K562 (cell line): ENCODE data around the gene NUDT14. TPM values are rescaled to one million over a fixed set of nuclear protein-coding genes. Genes with fewer than 3 reads are reported as not detected.

ENCODE experiments used
- ADNP ChIP-seq: fragments of 200-800 bp; sonication (Bioruptor generic); IDR thresholded peaks from 2 replicates; pipeline ENCODE4 v1.6.1; 2016; ENCODE audit warnings: missing genetic modification characterization, missing compliant biosample characterization
- HDAC1 ChIP-seq, 2 experiments: fragments of 450-650 bp; IDR thresholded peaks; 2 replicates each; pipeline ENCODE4 v1.6.1; 2016 to 2017; ENCODE audit warnings: inconsistent platforms in 1 of 2, mild to moderate bottlenecking in 1 of 2, moderate library complexity in 1 of 2
- HMG20B ChIP-seq: fragments of 250-450 bp; sonication (Bioruptor Pico); IDR thresholded peaks from 2 replicates; pipeline ENCODE4 v1.5.0; 2021; ENCODE audit warnings: mild to moderate bottlenecking
- HOXB6 ChIP-seq: fragments of 250-450 bp; sonication (Bioruptor Pico); IDR thresholded peaks from 2 replicates; pipeline ENCODE4 v1.5.1; 2022; ENCODE audit warnings: mild to moderate bottlenecking, borderline replicate concordance
- JUNB ChIP-seq: fragments of 450-650 bp; formaldehyde crosslinking; conservative IDR thresholded peaks from 2 replicates; pipeline ENCODE4 v1.4.0; 2020; ENCODE audit warnings: mild to moderate bottlenecking
- JUND ChIP-seq, 2 experiments: IDR thresholded peaks; 2 replicates in 1 of 2; 3 replicates in 1 of 2; pipeline ENCODE4 v1.6.1; 2011; ENCODE audit warnings: borderline replicate concordance in 2 of 2, low read depth in 2 of 2, low read length in 2 of 2, improper control_type of control experiment in 1 of 2, missing biosample characterization in 1 of 2, missing genetic modification characterization in 1 of 2, missing genetic modification reagents in 1 of 2
- KHSRP ChIP-seq: fragments of 450-650 bp; IDR thresholded peaks from 2 replicates; pipeline ENCODE4 v1.6.1; 2017
- NRF1 ChIP-seq, 2 experiments: fragments of 450-650 bp; IDR thresholded peaks in 1 of 2; conservative IDR thresholded peaks in 1 of 2; 2 replicates each; pipeline ENCODE4 v1.6.1; 2014; ENCODE audit warnings: mild to moderate bottlenecking in 2 of 2
- PTBP1 ChIP-seq: fragments of 200-400 bp; formaldehyde crosslinking; IDR thresholded peaks from 2 replicates; pipeline ENCODE4 v1.6.1; 2017; ENCODE audit warnings: low read depth, low read length
- SMAD2 ChIP-seq: fragments of 150-350 bp; IDR thresholded peaks from 2 replicates; pipeline ENCODE4 v1.6.1; 2014; ENCODE audit warnings: low read depth, mild to moderate bottlenecking, low read length
- TEAD4 ChIP-seq, 2 experiments: sonication (generic) in 1 of 2; formaldehyde crosslinking in 1 of 2; IDR thresholded peaks; 2 replicates each; pipeline versions ENCODE4 v1.6.1 to v1.8.0; 2012 to 2022; ENCODE audit warnings: borderline replicate concordance in 1 of 2, inconsistent platforms in 1 of 2, low read length in 1 of 2, mild to moderate bottlenecking in 1 of 2, missing genetic modification reagents in 1 of 2
- XRCC3 ChIP-seq: fragments of 450-650 bp; IDR thresholded peaks from 2 replicates; pipeline ENCODE4 v1.6.1; 2017; ENCODE audit warnings: mild to moderate bottlenecking, moderate library complexity
- ZBTB5 ChIP-seq: fragments of 450-650 bp; IDR thresholded peaks from 2 replicates; pipeline ENCODE4 v1.6.1; 2017; ENCODE audit warnings: antibody characterized with exemption
- ZNF253 ChIP-seq: fragments of 250-450 bp; sonication (Bioruptor Pico); conservative IDR thresholded peaks from 2 replicates; pipeline ENCODE4 v1.6.1; 2021; ENCODE audit warnings: mild to moderate bottlenecking
- ZNF644 ChIP-seq: fragments of 200-800 bp; sonication (Bioruptor generic); IDR thresholded peaks from 2 replicates; pipeline ENCODE4 v1.6.1; 2016; ENCODE audit warnings: low read depth, missing genetic modification characterization, missing compliant biosample characterization
- polyA plus RNA-seq, 8 experiments: library from polyadenylated mRNA; depleted of rRNA in 4 of 8; stranded (reverse) in 5 of 8; unstranded in 3 of 8; fragments of >200 nt; fragmentation: Nextera tagmentation in 2 of 8; fragmentation: Illumina TruSeq in 1 of 8; extraction: Ambion mirVana in 2 of 8; extraction: Trizol in 1 of 8; gene quantifications; 2 replicates each; pipeline versions ENCODE4 v1.2.1 to v1.2.3, GENCODE V29; 2011 to 2014; ENCODE audit warnings: inconsistent platforms in 1 of 8, missing spikeins in 1 of 8
- total RNA-seq, 7 experiments: library from RNA; depleted of rRNA in 6 of 7; stranded (reverse); fragments of >200 nt in 6 of 7; fragmentation: Illumina TruSeq in 2 of 7; extraction: Trizol in 2 of 7; gene quantifications; 2 replicates each; pipeline versions ENCODE4 v1.2.1 to v1.2.3, GENCODE V29; 2011 to 2021; ENCODE audit warnings: low replicate concordance in 1 of 7
- TF ChIP-seq, protein P1 (sequence below): IDR thresholded peaks from 2 replicates; pipeline ENCODE4 v1.6.1; 2011; ENCODE audit warnings: borderline replicate concordance, low read depth, mild to moderate bottlenecking, moderate library complexity, low read length; ENCODE audit not compliant: insufficient read depth, poor library complexity, severe bottlenecking
- TF ChIP-seq, protein P2 (sequence below): sonication (generic); formaldehyde crosslinking; IDR thresholded peaks from 2 replicates; pipeline ENCODE4 v1.8.1; 2023; ENCODE audit warnings: mild to moderate bottlenecking, missing genetic modification reagents
- TF ChIP-seq, protein P3 (sequence below), 2 experiments: IDR thresholded peaks; 2 replicates each; pipeline ENCODE4 v1.6.1; 2011; ENCODE audit warnings: borderline replicate concordance in 1 of 2, control low read depth in 1 of 2, low read depth in 1 of 2, low read length in 1 of 2, mild to moderate bottlenecking in 1 of 2, mixed read lengths in 1 of 2, moderate library complexity in 1 of 2; ENCODE audit not compliant: insufficient read depth in 1 of 2, insufficient read length in 1 of 2, poor library complexity in 1 of 2, severe bottlenecking in 1 of 2; ENCODE audit errors: extremely low read depth in 1 of 2

Gene NUDT14
- total and polyA plus RNA-seq, 9 of the 15 experiments (the other 6 are each of a cell fraction or from before 2014, with no cell fraction given) = 0.14 to 16.3 (median 8.2) TPM

- TF ChIP-seq, protein P1, sequence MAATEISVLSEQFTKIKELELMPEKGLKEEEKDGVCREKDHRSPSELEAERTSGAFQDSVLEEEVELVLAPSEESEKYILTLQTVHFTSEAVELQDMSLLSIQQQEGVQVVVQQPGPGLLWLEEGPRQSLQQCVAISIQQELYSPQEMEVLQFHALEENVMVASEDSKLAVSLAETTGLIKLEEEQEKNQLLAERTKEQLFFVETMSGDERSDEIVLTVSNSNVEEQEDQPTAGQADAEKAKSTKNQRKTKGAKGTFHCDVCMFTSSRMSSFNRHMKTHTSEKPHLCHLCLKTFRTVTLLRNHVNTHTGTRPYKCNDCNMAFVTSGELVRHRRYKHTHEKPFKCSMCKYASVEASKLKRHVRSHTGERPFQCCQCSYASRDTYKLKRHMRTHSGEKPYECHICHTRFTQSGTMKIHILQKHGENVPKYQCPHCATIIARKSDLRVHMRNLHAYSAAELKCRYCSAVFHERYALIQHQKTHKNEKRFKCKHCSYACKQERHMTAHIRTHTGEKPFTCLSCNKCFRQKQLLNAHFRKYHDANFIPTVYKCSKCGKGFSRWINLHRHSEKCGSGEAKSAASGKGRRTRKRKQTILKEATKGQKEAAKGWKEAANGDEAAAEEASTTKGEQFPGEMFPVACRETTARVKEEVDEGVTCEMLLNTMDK = peak; percentile 3
- no peak for TF ChIP-seq XRCC3
- no peak for TF ChIP-seq JUNB (CRISPR knock-in tag)
- TF ChIP-seq JUND (IDR thresholded peaks at IDR 0.05; ENCODE audit: borderline replicate concordance, low read depth, low read length) = no peak
- TF ChIP-seq JUND (tag; IDR thresholded peaks at IDR 0.05; ENCODE audit: borderline replicate concordance, low read depth, low read length) = no peak
- TF ChIP-seq HOXB6 (CRISPR knock-in tag) = no peak
- no peak for TF ChIP-seq SMAD2
- no peak for TF ChIP-seq KHSRP
- TF ChIP-seq ADNP (tag) = no peak
- no peak for TF ChIP-seq TEAD4 (IDR thresholded peaks at IDR 0.05; ENCODE audit: low read length)
- TF ChIP-seq TEAD4 (CRISPR knock-in tag; IDR thresholded peaks at IDR 0.05; ENCODE audit: borderline replicate concordance) = no peak
- no peak for TF ChIP-seq ZBTB5
- TF ChIP-seq, protein P2, sequence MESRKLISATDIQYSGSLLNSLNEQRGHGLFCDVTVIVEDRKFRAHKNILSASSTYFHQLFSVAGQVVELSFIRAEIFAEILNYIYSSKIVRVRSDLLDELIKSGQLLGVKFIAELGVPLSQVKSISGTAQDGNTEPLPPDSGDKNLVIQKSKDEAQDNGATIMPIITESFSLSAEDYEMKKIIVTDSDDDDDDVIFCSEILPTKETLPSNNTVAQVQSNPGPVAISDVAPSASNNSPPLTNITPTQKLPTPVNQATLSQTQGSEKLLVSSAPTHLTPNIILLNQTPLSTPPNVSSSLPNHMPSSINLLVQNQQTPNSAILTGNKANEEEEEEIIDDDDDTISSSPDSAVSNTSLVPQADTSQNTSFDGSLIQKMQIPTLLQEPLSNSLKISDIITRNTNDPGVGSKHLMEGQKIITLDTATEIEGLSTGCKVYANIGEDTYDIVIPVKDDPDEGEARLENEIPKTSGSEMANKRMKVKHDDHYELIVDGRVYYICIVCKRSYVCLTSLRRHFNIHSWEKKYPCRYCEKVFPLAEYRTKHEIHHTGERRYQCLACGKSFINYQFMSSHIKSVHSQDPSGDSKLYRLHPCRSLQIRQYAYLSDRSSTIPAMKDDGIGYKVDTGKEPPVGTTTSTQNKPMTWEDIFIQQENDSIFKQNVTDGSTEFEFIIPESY (CRISPR knock-in tag) = no peak
- TF ChIP-seq ZNF644 (tag) = no peak
- no peak for TF ChIP-seq HMG20B
- TF ChIP-seq PTBP1 = 0 out of 2 replicates have a peak, but pooled peaks have one; percentile 47
- TF ChIP-seq HDAC1 (IDR thresholded peaks at IDR 0.05) = 0 out of 4 replicates have a peak, but pooled peaks of 1 of the 2 experiments have one; percentile 15
- TF ChIP-seq, protein P3, sequence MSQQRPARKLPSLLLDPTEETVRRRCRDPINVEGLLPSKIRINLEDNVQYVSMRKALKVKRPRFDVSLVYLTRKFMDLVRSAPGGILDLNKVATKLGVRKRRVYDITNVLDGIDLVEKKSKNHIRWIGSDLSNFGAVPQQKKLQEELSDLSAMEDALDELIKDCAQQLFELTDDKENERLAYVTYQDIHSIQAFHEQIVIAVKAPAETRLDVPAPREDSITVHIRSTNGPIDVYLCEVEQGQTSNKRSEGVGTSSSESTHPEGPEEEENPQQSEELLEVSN (IDR thresholded peaks at IDR 0.05; ENCODE audit: borderline replicate concordance in 1 of 2, extremely low read depth in 1 of 2, insufficient read depth in 1 of 2, insufficient read length in 1 of 2, low read depth in 1 of 2, low read length in 1 of 2, poor library complexity in 1 of 2, severe bottlenecking in 1 of 2) = peak in 1 of 2 experiments; percentile 58
- peak in 1 of 2 experiments; percentile 58; a peak in 2 of 4 replicates for TF ChIP-seq NRF1 (conservative IDR thresholded peaks at IDR 0.05 in 1 of 2, IDR thresholded peaks at IDR 0.05 in 1 of 2)
- no peak for TF ChIP-seq ZNF253 (CRISPR knock-in tag)
Observed at GRCh38 chr14:105180592-105181548, at the start of gene NUDT14 (continued).
